Lower leg skin (tissue), 3 donors: ENCODE results near the gene CENPP.

ENCODE experiments used
- CTCF ChIP-seq, 3 donors: fragments of 450-650 bp; IDR thresholded peaks; one replicate each; pipeline ENCODE4 v1.5.1; 2016; ENCODE audit warnings: antibody characterized with exemption in 3 of 3, mild to moderate bottlenecking in 3 of 3, moderate library complexity in 2 of 3
- POLR2A ChIP-seq, 2 donors: fragments of 450-650 bp; IDR thresholded peaks; one replicate each; pipeline ENCODE4 v1.6.1; 2016 to 2017; ENCODE audit warnings: antibody characterized with exemption in 2 of 2, mild to moderate bottlenecking in 1 of 2, moderate library complexity in 1 of 2

- TF ChIP-seq CTCF (IDR thresholded peaks at IDR 0.05) (no peak), POLR2A (IDR thresholded peaks at IDR 0.05) (no peak)
Observed at GRCh38 chr9:92488681-92489550, 163.2 kb downstream of the CENPP start.
